Measurements from ENCODE around the gene TUBGCP6. TPM values are rescaled to one million over a fixed set of nuclear protein-coding genes. Genes with fewer than 3 reads are reported as not detected.

The TUBGCP6 gene
- total RNA-seq, 2 experiments from 2014 or later, result 44.5 to 47.8 TPM

DNA sequence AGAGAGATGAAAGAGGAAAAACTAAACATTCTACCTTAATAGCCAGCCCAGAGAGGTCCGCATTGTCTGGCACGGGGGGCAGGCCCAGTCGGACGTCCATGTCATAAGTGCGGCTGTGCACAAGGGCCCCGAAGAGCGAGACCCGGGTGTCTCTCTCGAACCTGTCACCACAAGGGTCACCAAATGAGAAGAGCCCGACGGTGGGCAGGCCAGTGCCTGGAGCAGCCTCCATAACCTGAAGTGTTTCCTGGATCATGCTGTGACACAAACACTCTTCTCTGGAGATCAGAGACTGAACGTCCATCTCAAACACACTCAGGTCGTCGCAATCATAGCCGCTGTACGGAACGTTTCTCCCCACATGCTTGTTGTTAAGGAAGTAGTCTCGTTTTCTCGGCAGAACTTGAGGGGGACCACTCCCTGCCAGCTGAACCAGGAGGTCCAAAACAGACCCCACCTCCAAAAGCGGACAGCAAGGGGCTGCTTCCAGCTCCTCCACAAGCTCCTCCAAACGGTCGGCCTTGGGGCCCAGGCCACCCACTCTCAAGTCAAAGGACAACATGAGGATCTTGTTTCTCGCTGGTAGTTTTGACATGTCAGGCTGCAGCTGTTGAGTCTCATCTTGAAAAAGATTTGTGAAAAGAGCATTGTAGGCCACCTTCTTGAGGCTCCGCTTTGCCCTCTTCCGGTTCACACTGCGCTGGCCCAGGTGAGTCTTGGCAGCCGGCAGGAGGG is 971 bp downstream of the TUBGCP6 start:
- H3K27me3 Mint-ChIP-seq (ENCODE audit: low read depth), result no peaks in the 10 kb centered on the region
- intact Hi-C loops (cut with micrococcal nuclease), result loop anchor here (1.0 to 10.0 kb wide), 4 partner anchors 26 to 377 kb away; partner anchors contain the start of genes MAPK11, SBF1 and SELENOO
- H3K4me3 Mint-ChIP-seq, result peak overlapping the region; percentile 99
- CTCF ChIA-PET, result interaction anchor here (0.7 to 1.3 kb wide), 7 partner anchors 8 to 377 kb away, joined by 3 to 5 read pairs (median 3); partner anchors contain the start of gene SCO2
- no peaks in the 10 kb centered on the region for H3K9me3 Mint-ChIP-seq
- peak overlapping the region; percentile 98 for H3K27ac Mint-ChIP-seq
- H3K4me1 Mint-ChIP-seq (ENCODE audit: low read depth), result peaks cover 48% of the 10 kb centered on the region
- no peak for DNase-seq
- peaks cover 7% of the 10 kb centered on the region for H3K36me3 Mint-ChIP-seq (ENCODE audit: low read depth)

DNA sequence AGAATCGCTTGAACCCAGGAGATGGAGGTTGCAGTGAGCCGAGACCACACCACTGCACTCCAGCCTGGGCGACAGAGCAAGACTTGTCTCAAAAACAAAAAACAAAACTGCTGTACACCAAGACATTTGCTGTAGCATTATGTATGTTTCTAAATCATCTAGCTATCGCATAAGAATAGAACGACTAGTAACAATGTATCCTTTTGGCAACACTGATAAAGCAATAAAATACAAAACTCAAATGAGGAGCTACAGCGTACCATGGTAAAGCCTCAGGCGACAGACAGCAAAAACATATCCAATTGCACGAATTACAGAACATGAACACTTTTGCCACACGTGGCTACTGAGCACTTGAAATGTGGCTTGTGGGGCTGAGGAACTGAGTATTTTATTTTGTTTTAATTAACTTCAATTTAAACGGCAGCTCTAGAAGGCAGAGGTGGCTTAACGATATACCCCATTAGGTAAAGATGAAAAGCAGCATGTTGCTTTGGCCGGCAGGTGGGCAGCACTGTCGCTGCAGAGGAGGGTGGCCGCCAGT is 2.3 kb downstream of the TUBGCP6 start:
- Mint-ChIP-seq H3K36me3 (ENCODE audit: low read depth) (peaks cover 9% of the 10 kb centered on the region), H3K4me3 (peak overlapping the region; percentile 99), H3K9me3 (no peaks in the 10 kb centered on the region), H3K27me3 (ENCODE audit: low read depth) (no peaks in the 10 kb centered on the region), H3K4me1 (ENCODE audit: low read depth) (peaks cover 46% of the 10 kb centered on the region), H3K27ac (peak overlapping the region; percentile 36)
- DNase-seq, result no peak
- CTCF ChIA-PET, result interaction anchor here (0.6 to 2.8 kb wide), 9 partner anchors 8 to 285 kb away, joined by 3 to 13 read pairs (median 3); partner anchors contain the start of genes DENND6B and HDAC10
- intact Hi-C loops (cut with micrococcal nuclease), result loop anchor here (10.0 kb wide), 1 partner anchor 232 kb away; the partner anchor contains the start of gene SBF1

DNA sequence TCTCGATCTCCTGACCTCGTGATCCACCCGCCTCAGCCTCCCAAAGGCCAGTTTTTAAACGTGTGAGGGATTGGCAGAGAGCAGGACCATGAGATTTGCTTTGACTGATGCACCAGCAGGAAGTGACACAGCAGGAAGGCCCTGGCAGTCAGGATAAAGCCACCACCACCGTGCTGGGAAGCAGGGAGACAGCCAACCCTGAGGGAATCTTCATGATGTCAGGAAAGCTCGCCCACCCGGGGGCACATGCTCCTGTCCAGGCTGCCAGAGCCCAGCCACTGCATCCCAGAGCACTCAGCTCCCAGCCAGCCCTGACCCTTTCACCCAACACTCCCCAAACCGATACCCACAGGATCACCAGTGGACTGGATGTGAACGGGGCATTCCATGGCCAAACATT is 6.1 kb downstream of the TUBGCP6 start:
- intact Hi-C loops (cut with micrococcal nuclease), result no loop called here

DNA sequence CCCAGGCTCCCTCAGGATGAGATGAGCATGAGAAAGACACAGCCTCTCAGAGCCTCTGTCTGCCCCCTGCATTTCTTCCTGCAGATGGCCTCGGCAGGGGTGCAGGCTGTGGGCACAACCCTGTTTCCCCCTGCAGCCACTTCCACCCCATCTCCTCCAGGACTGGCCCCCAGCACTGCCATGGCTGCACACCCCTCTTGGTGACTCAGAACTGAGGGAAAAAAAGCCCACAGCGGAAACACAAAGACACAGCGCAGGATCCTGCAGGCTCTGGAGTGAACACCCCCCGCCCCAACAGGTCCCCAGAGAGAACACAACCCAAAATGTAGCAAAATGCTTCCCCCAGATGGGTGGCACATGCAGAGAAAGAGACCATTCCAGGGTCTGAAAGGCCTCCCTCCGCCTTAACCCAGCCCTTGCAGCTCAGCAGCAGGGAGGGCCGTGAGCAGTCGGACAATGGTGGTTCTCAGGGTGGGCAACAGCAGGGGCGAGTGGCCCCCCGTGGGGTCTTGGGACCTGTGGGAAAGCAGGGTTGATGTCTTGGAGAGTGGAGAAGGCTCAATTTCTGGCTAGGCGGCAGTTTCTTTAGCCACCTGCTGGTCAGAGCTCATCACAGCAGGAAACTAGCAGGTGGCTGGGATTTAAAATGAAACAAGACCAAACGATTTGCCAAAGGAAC is 8.0 kb downstream of the TUBGCP6 start:
- intact Hi-C loops (cut with micrococcal nuclease), result no loop called here
- no peak overlapping the region for H3K4me3 Mint-ChIP-seq

More for the DNA sequence above, 6.1 kb downstream of the TUBGCP6 start:
- Mint-ChIP-seq H3K4me1 (ENCODE audit: low read depth) (peaks cover 39% of the 10 kb centered on the region), H3K36me3 (ENCODE audit: low read depth) (peaks cover 11% of the 10 kb centered on the region), H3K27me3 (ENCODE audit: low read depth) (no peaks in the 10 kb centered on the region), H3K27ac (no peak overlapping the region), H3K4me3 (no peak overlapping the region), H3K9me3 (no peaks in the 10 kb centered on the region)
- CTCF ChIA-PET, result interaction anchor here (1.5 kb wide), 1 partner anchor 103 kb away, joined by 5 read pairs; no protein-coding TSS in a partner anchor
- DNase-seq, result no peak

DNA sequence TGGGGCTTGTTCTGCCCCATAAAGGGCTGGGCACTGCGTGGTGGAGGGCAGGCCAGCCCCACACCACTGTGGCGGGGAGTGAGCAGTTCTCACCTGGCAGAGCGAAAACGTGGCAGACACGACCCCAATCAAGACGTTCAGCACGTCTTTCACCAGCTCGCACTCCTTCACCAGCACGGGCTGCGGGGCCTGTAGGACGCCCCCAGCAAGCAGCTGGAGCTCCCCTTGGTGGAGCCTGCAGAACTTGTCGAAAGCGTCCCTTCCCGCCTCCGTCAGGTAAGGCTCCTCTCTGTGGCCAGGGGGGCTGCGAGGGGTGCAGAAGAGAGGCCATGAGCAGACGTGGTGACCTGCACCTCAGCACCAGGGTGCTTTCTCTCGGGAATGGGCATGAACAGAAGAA is 11.6 kb downstream of the TUBGCP6 start:
- peaks cover 20% of the 10 kb centered on the region for H3K36me3 Mint-ChIP-seq (ENCODE audit: low read depth)
- no peak for DNase-seq
- H3K4me1 Mint-ChIP-seq (ENCODE audit: low read depth), result peaks cover 12% of the 10 kb centered on the region
- H3K27ac Mint-ChIP-seq, result no peak overlapping the region
- intact Hi-C loops (cut with micrococcal nuclease), result no loop called here
- no peaks in the 10 kb centered on the region for H3K27me3 Mint-ChIP-seq (ENCODE audit: low read depth)
- CTCF ChIA-PET, result interaction anchor here (0.6 to 2.2 kb wide), 2 partner anchors 8 to 109 kb away, joined by 3 to 9 read pairs; no protein-coding TSS in a partner anchor
- no peaks in the 10 kb centered on the region for H3K9me3 Mint-ChIP-seq
- no peak overlapping the region for H3K4me3 Mint-ChIP-seq

More for the DNA sequence above, 8.0 kb downstream of the TUBGCP6 start:
- no peaks in the 10 kb centered on the region for H3K9me3 Mint-ChIP-seq
- H3K36me3 Mint-ChIP-seq (ENCODE audit: low read depth), result peaks cover 15% of the 10 kb centered on the region
- CTCF ChIA-PET, result interaction anchor here (1.2 kb wide), 1 partner anchor 7 kb away, joined by 5 read pairs; no protein-coding TSS in a partner anchor
- no peaks in the 10 kb centered on the region for H3K27me3 Mint-ChIP-seq (ENCODE audit: low read depth)
- peaks cover 25% of the 10 kb centered on the region for H3K4me1 Mint-ChIP-seq (ENCODE audit: low read depth)
- no peak overlapping the region for H3K27ac Mint-ChIP-seq
- no peak for DNase-seq

DNA sequence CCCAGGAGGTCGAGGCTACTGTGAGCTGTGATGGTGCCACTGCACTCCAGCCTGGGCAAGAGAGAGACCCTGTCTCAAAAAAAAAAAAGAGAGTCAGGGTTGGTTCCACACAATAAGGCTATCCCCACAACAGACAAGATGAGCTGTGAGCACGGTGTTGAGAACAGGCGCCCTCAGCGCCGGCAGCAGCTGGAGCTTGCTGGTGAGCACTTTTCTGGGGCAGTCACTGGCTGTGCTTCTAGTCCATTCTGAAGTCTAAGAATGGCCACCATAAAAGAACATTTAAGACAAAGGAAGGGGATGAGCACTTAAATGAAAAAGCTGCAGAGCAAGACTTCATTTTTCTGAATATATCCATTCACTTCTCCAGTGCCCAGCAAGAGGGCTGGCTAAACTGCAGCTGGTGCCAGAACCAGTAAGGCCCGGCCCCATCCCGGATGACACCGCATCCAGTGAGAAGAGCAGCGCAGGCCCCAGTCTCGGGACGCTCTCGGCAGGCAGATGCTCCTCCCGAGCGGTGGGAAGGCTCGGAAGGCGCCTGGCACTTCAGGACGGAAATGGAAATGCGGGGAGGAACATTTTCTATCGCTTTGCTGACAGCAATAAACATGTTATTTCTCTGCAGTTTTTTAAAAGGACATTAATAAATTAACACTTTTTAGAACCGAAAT is 12.2 kb downstream of the TUBGCP6 start:
- Mint-ChIP-seq H3K4me1 (ENCODE audit: low read depth) (peaks cover 9% of the 10 kb centered on the region), H3K36me3 (ENCODE audit: low read depth) (peaks cover 16% of the 10 kb centered on the region), H3K4me3 (no peak overlapping the region), H3K27me3 (ENCODE audit: low read depth) (no peaks in the 10 kb centered on the region), H3K27ac (no peak overlapping the region), H3K9me3 (no peaks in the 10 kb centered on the region)
- DNase-seq, result no peak
- CTCF ChIA-PET, result interaction anchor here (0.6 to 2.2 kb wide), 2 partner anchors 8 to 110 kb away, joined by 3 to 9 read pairs; no protein-coding TSS in a partner anchor
- intact Hi-C loops (cut with micrococcal nuclease), result no loop called here

DNA sequence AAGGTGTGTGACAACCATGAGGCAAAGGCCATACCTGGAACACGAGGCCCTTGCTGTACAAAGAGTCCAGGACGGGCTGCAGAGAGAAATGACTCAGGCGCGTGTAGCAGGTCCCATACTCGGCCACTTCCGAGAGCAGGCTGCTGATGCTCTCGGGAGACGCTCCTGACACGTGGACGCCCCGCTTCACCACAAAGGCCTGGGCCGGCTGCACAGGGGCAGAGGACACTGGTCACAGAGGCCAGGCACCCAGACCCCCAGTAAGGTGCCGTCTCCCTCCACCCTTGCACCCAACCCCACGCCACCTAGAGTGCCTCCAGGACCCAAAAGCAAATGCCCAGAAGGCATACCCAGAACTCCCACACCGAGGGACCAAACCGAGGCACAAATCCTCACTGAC is 15.5 kb downstream of the TUBGCP6 start:
- intact Hi-C loops (cut with micrococcal nuclease), result no loop called here
- H3K36me3 Mint-ChIP-seq (ENCODE audit: low read depth), result peaks cover 9% of the 10 kb centered on the region
- peaks cover 4% of the 10 kb centered on the region for H3K4me1 Mint-ChIP-seq (ENCODE audit: low read depth)
- CTCF ChIA-PET, result no interaction called here
- no peak for DNase-seq
- H3K9me3 Mint-ChIP-seq, result no peaks in the 10 kb centered on the region
- H3K27ac Mint-ChIP-seq, result no peak overlapping the region
- no peak overlapping the region for H3K4me3 Mint-ChIP-seq
- no peaks in the 10 kb centered on the region for H3K27me3 Mint-ChIP-seq (ENCODE audit: low read depth)

DNA sequence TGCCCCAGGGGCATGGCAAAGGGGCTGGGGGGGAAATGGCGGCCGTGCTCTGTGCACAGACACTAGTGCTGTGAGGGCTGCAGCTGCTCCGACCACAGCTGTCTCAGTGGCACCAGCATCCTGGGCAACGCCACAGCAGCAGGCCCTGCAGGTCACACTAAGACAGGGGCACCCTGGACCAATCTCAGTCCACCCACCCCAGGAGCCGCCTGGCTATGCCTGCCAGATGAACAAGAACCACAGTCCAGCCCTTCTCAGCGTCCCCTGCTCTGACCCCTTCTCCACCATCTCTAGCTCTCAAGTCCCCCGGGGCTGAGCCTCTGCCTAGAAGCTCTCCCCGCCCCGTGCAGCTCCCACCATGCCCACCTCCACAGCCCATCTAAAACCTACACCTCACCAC is 16.5 kb downstream of the TUBGCP6 start:
- intact Hi-C loops (cut with micrococcal nuclease), result no loop called here

DNA sequence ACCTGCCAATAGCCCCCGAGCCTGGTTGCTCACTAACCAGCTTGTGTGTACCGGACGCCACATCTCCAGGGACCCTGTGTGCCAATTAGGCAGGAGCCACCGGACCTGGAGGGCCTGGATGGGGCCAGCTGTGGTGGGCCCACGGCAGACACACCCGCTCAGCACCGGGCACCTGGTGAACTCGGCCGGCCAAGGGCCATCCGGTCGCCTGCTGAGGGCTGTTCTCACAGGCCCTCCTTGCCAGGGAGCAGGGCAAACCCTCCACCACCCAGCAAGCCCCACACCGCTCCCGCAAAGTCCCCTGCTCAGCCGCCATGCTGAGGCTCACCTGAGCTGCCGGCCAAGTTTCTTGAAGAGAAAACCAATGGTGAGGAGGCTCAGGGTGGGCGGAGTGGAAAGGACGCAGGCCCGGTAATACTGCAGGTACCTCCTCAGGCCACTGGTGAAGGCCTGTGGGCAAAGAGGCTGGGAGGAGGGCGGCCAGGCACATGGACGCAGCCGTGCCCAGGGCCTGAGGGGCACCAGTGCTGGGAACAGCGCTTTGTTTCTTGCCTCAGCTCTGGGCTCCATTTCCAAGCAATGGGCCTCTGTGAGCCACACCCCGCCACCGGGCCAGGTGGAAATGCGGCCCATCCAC is 17.1 kb downstream of the TUBGCP6 start:
- intact Hi-C loops (cut with micrococcal nuclease), result no loop called here
- H3K4me1 Mint-ChIP-seq (ENCODE audit: low read depth), result peaks cover 4% of the 10 kb centered on the region
- no peak overlapping the region for H3K27ac Mint-ChIP-seq
- no peaks in the 10 kb centered on the region for H3K27me3 Mint-ChIP-seq (ENCODE audit: low read depth)
- DNase-seq, result no peak
- CTCF ChIA-PET, result interaction anchor here (1.1 kb wide), 1 partner anchor 13 kb away, joined by 4 read pairs; no protein-coding TSS in a partner anchor
- H3K9me3 Mint-ChIP-seq, result no peaks in the 10 kb centered on the region
- no peak overlapping the region for H3K4me3 Mint-ChIP-seq
- peaks cover 9% of the 10 kb centered on the region for H3K36me3 Mint-ChIP-seq (ENCODE audit: low read depth)

More for the DNA sequence above, 16.5 kb downstream of the TUBGCP6 start:
- Mint-ChIP-seq H3K27ac (no peak overlapping the region), H3K36me3 (ENCODE audit: low read depth) (peaks cover 9% of the 10 kb centered on the region), H3K27me3 (ENCODE audit: low read depth) (no peaks in the 10 kb centered on the region), H3K9me3 (no peaks in the 10 kb centered on the region), H3K4me1 (ENCODE audit: low read depth) (peaks cover 4% of the 10 kb centered on the region), H3K4me3 (no peak overlapping the region)
- DNase-seq, result no peak
- CTCF ChIA-PET, result no interaction called here

DNA sequence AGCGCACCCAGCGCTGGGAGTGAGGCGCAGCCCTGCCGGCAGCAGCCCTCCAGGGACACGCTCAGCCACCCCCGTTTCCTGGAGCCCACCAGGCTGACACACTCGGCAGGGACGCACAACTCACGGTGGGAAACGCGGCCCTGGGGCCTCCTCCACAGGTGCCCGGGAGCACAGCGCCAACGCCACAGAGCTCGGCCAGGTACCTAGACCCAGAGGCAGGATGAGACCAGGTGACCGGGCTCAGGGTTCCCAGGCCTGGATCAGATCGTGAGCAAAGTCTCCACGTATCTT is 18.0 kb downstream of the TUBGCP6 start:
- H3K9me3 Mint-ChIP-seq, result no peaks in the 10 kb centered on the region
- CTCF ChIA-PET, result interaction anchor here (1.1 kb wide), 1 partner anchor 14 kb away, joined by 4 read pairs; no protein-coding TSS in a partner anchor
- H3K27ac Mint-ChIP-seq, result no peak overlapping the region
- intact Hi-C loops (cut with micrococcal nuclease), result no loop called here
- DNase-seq, result no peak
- H3K4me1 Mint-ChIP-seq (ENCODE audit: low read depth), result peaks cover 4% of the 10 kb centered on the region
- H3K27me3 Mint-ChIP-seq (ENCODE audit: low read depth), result no peaks in the 10 kb centered on the region
- no peak overlapping the region for H3K4me3 Mint-ChIP-seq
- H3K36me3 Mint-ChIP-seq (ENCODE audit: low read depth), result peaks cover 9% of the 10 kb centered on the region

DNA sequence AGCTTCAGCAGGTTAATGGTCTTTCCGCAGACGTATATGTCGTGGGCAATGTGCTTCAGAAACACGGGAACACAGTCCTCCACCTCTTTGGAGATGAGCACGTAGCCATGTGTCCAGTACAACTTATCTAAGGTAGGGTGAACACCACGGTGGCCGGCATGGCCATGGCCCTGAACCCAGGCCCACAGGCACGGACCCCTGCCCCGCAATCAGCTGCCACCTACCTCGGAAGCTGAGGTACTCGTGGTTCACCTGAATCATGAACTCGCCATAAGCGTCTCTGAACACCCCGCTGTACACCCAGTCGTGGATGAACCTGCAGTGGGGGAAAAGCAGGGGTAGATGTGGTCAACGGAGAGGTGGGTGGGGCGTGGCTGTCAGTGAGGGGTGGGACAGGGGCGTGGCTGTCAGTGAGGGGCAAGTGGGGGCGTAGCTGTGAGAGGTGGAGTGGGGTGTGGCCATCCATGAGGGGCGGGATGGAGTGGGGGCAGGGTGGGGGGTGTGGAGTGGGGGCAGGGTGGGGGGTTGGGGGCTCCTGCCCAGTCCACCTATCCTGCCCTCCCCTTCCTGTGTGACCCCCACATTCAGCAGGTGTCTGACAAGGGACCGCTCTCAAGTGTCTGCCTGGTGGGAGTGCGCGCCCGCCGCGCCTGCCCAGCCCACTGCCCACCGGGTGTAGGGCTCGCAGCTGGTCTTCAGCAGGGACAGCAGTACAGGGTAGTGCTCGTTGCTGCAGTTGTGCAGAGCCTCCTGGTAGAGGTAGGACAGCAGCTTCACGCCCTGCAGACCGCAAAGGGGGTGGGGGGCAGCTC is 18.6 kb downstream of the TUBGCP6 start:
- no peak overlapping the region for H3K4me3 Mint-ChIP-seq
- intact Hi-C loops (cut with micrococcal nuclease), result no loop called here
- H3K27me3 Mint-ChIP-seq (ENCODE audit: low read depth), result no peaks in the 10 kb centered on the region
- no peak for DNase-seq
- no peak overlapping the region for H3K27ac Mint-ChIP-seq
- CTCF ChIA-PET, result no interaction called here
- peaks cover 9% of the 10 kb centered on the region for H3K36me3 Mint-ChIP-seq (ENCODE audit: low read depth)
- no peaks in the 10 kb centered on the region for H3K9me3 Mint-ChIP-seq
- peaks cover 4% of the 10 kb centered on the region for H3K4me1 Mint-ChIP-seq (ENCODE audit: low read depth)
